Hepatocyte (in vitro differentiated cells): ENCODE measurements around the gene FH. TPM values are rescaled to one million over a fixed set of nuclear protein-coding genes. Genes with fewer than 3 reads are reported as not detected.

Source experiments
- DNase-seq: peaks from one replicate; pipeline ENCODE4 v3.0.0-alpha.2; 2016; ENCODE audit warnings: low spot score
- H2AFZ ChIP-seq: fragments of 200-600 bp; sonication (generic); 2 replicates; pipeline ENCODE4 v1.6.0; 2016; ENCODE audit warnings: antibody characterized with exemption, mild to moderate bottlenecking
- H3K27ac ChIP-seq: fragments of 200-600 bp; sonication (generic); 2 replicates; pipeline ENCODE4 v1.5.1; 2016; ENCODE audit warnings: mild to moderate bottlenecking
- H3K27me3 ChIP-seq: fragments of 200-600 bp; sonication (generic); 2 replicates; pipeline ENCODE4 v1.6.1; 2016
- H3K36me3 ChIP-seq: fragments of 200-600 bp; sonication (generic); replicated peaks from 2 replicates; pipeline ENCODE4 v1.5.1; 2016; ENCODE audit warnings: low read depth; ENCODE audit not compliant: insufficient read depth
- H3K4me1 ChIP-seq: fragments of 200-600 bp; sonication (generic); 2 replicates; pipeline ENCODE4 v1.5.1; 2016; ENCODE audit warnings: mild to moderate bottlenecking, moderate library complexity; ENCODE audit not compliant: insufficient read depth
- H3K4me2 ChIP-seq: fragments of 200-600 bp; sonication (generic); 2 replicates; pipeline ENCODE4 v1.6.0; 2016
- H3K4me3 ChIP-seq: fragments of 200-600 bp; sonication (generic); 2 replicates; pipeline ENCODE4 v1.5.1; 2016; ENCODE audit warnings: mild to moderate bottlenecking
- H3K79me2 ChIP-seq: fragments of 200-600 bp; sonication (generic); 2 replicates; pipeline ENCODE4 v1.6.0; 2017; ENCODE audit warnings: mild to moderate bottlenecking
- H3K9me2 ChIP-seq: fragments of 200-600 bp; sonication (generic); replicated peaks from 2 replicates; pipeline ENCODE4 v1.6.0; 2017; ENCODE audit warnings: mild to moderate bottlenecking; ENCODE audit not compliant: insufficient read depth
- H3K9me3 ChIP-seq: fragments of 200-600 bp; sonication (generic); 2 replicates; pipeline ENCODE4 v1.5.1; 2016; ENCODE audit warnings: low read depth, mild to moderate bottlenecking
- H4K20me1 ChIP-seq: fragments of 200-600 bp; sonication (generic); 2 replicates; pipeline ENCODE4 v1.6.0; 2016; ENCODE audit warnings: mild to moderate bottlenecking; ENCODE audit not compliant: insufficient read depth, poor library complexity, severe bottlenecking
- CTCF ChIP-seq: fragments of 200-600 bp; sonication (generic); IDR thresholded peaks from 2 replicates; pipeline ENCODE4 v1.5.1; 2016; ENCODE audit warnings: antibody characterized with exemption, mild to moderate bottlenecking; ENCODE audit not compliant: poor library complexity
- EZH2 ChIP-seq: fragments of 200-600 bp; sonication (generic); IDR thresholded peaks from 2 replicates; pipeline ENCODE4 v1.6.1; 2016; ENCODE audit warnings: antibody characterized with exemption, mild to moderate bottlenecking, borderline replicate concordance
- EZH2phosphoT487 ChIP-seq: fragments of 200-600 bp; sonication (generic); IDR thresholded peaks from one replicate; pipeline ENCODE4 v1.6.1; 2018; ENCODE audit warnings: antibody characterized with exemption, mild to moderate bottlenecking, low read depth, moderate library complexity; ENCODE audit not compliant: unreplicated experiment, severe bottlenecking
- WGBS: methylation state at CpG from one replicate; pipeline ENCODE4 v1.1.6; 2016; ENCODE audit warnings: low lambda C conversion rate; ENCODE audit errors: missing lambda C conversion rate; 5-methylcytosine and 5-hydroxymethylcytosine counted together
- polyA plus RNA-seq: library from polyadenylated mRNA; unstranded; fragments of >200 nt; fragmentation: Nextera tagmentation; extraction: Ambion mirVana; gene quantifications from 2 replicates; pipeline ENCODE4 v1.2.1, GENCODE V29; 2016
- total RNA-seq: library from RNA; depleted of rRNA; stranded (reverse); fragments of >200 nt; gene quantifications from 2 replicates; pipeline ENCODE4 v1.2.3, GENCODE V29; 2014

FH gene
- total and polyA plus RNA-seq, 2 experiments from 2014 or later = 62.7 to 96.7 TPM

DNA sequence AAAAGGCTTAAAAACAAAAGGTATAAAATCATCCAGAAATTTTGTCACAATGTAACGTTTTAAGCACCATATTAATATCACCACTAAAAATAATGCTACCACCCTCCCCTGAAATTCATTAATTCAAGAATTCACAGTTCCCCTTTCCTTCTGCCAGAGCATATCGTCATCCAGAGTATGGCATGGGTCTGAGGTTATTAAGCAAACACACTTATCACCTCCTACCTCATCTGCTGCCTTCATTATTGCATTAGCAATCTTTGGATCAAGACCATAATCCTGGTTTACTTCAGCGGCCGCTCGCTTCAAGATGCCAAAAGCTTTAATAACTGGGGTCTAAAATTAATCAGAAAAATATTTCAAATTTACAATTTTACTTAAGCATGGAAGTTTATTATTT, 6.2 kb downstream of the FH start:
- H3K36me3 ChIP-seq = peaks cover 4% of the 10 kb centered on the region
- no peaks in the 10 kb centered on the region for H3K27me3 ChIP-seq
- peaks cover 6% of the 10 kb centered on the region for H4K20me1 ChIP-seq
- no peak overlapping the region for H3K4me3 ChIP-seq
- no peak overlapping the region for H3K4me2 ChIP-seq
- H2AFZ ChIP-seq = no peak overlapping the region
- WGBS = 94% methylated on average over 5 of the region's 5 CpGs
- peaks cover 46% of the 10 kb centered on the region for H3K79me2 ChIP-seq
- H3K4me1 ChIP-seq = peaks cover 5% of the 10 kb centered on the region
- TF ChIP-seq EZH2 (no peak), CTCF (no peak), EZH2phosphoT487 (no peak)
- H3K9me3 ChIP-seq = no peaks in the 10 kb centered on the region
- DNase-seq = no peak
- no peak overlapping the region for H3K27ac ChIP-seq
- no peaks in the 10 kb centered on the region for H3K9me2 ChIP-seq

- no peaks in the 10 kb centered on the region for H3K36me3 ChIP-seq
- H3K4me3 ChIP-seq = no peak overlapping the region
- no peaks in the 10 kb centered on the region for H3K4me1 ChIP-seq
- H3K27ac ChIP-seq = no peak overlapping the region
- H4K20me1 ChIP-seq = no peaks in the 10 kb centered on the region
- H3K9me2 ChIP-seq = no peaks in the 10 kb centered on the region
- H3K4me2 ChIP-seq = no peak overlapping the region
- no peak overlapping the region for H2AFZ ChIP-seq
- H3K9me3 ChIP-seq = no peaks in the 10 kb centered on the region
- WGBS = 87% methylated on average over 2 of the region's 2 CpGs
- TF ChIP-seq EZH2phosphoT487 = no peak
- TF ChIP-seq CTCF = no peak
- TF ChIP-seq EZH2 = no peak
- no peak for DNase-seq
- no peaks in the 10 kb centered on the region for H3K27me3 ChIP-seq
- H3K79me2 ChIP-seq = no peaks in the 10 kb centered on the region
These were observed 12.2 kb downstream of the FH start for GRCh38 chr1:241507189-241507863.

DNA sequence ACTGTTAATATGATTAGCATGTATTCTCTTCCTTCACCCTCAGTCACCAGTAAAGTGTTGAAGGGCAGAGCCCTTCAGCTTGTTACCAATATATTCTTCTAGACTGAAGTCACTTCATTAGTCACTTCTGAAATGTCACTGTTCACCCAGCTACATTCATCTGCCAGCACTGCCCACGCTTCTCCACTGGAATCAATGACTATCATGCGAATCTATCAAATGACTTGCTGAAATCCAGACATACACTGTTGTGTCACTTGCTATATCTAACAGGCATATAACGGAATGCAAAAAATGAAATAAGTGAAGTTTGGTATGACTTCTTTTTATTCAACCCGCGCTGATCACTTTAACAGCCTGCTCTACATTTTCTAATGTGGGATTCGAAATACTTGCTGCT, 16.1 kb downstream of the FH start:
- no peak for TF ChIP-seq EZH2phosphoT487
- no peak for TF ChIP-seq EZH2
- TF ChIP-seq CTCF = no peak

More for the DNA sequence above, 16.1 kb downstream of the FH start:
- 95% methylated on average over 6 of the region's 6 CpGs for WGBS
- Histone ChIP-seq H3K4me3 (no peak overlapping the region), H3K36me3 (no peaks in the 10 kb centered on the region), H3K4me1 (no peaks in the 10 kb centered on the region), H3K79me2 (no peaks in the 10 kb centered on the region), H3K9me3 (no peaks in the 10 kb centered on the region), H3K27me3 (no peaks in the 10 kb centered on the region), H3K9me2 (no peaks in the 10 kb centered on the region), H3K27ac (no peak overlapping the region), H4K20me1 (no peaks in the 10 kb centered on the region), H2AFZ (no peak overlapping the region), H3K4me2 (no peak overlapping the region)
- DNase-seq = no peak
